PC-3 (cell line): Measurements from ENCODE around the gene EHBP1. TPM values are rescaled to one million over a fixed set of nuclear protein-coding genes. Genes with fewer than 3 reads are reported as not detected.

ENCODE experiments used
- ATAC-seq: fragments of 200-7000 bp; cut with Tn5 transposase; 2 replicates; pipeline ENCODE4 v1.9.1; 2020; ENCODE audit warnings: mild to moderate bottlenecking, moderate library complexity
- BruUV-seq: library from RNA; stranded (reverse); fragments of 400-500 nt; replicated peaks from 2 replicates; lab custom pipeline; 2021; lab: Mats Ljungman, UMichigan
- CTCF ChIA-PET: fragments of 300-600 bp; sonication (Branson Sonifier 250); formaldehyde crosslinking; loops from one replicate; lab custom pipeline; 2022; ENCODE audit warnings: antibody characterized with exemption; lab: Charles Lee
- POLR2A ChIA-PET: fragments of 300-600 bp; sonication (Branson Sonifier 250); formaldehyde crosslinking; loops from one replicate; lab custom pipeline; 2022; ENCODE audit warnings: antibody characterized with exemption; ENCODE audit not compliant: unreplicated experiment; lab: Charles Lee
- DNase-seq: peaks from one replicate; pipeline ENCODE4 v3.0.0-alpha.2; 2015
- H2AFZ ChIP-seq: fragments of 300-600 bp; sonication (generic); 2 replicates; pipeline ENCODE4 v1.6.0; 2016; ENCODE audit warnings: antibody characterized with exemption, low read length
- H3F3A ChIP-seq: fragments of 300-600 bp; sonication (generic); one replicate; pipeline ENCODE4 v1.6.0; 2017; ENCODE audit warnings: antibody characterized with exemption, low read length, control low read depth, mild to moderate bottlenecking; ENCODE audit not compliant: unreplicated experiment
- H3K27ac ChIP-seq: fragments of 300-600 bp; sonication (generic); 2 replicates; pipeline ENCODE4 v1.5.1; 2016; ENCODE audit warnings: mild to moderate bottlenecking, low read length
- H3K27me3 ChIP-seq: fragments of 300-600 bp; sonication (generic); 2 replicates; pipeline ENCODE4 v1.6.1; 2016; ENCODE audit warnings: low read length, mixed read lengths
- H3K36me3 ChIP-seq: fragments of 300-600 bp; sonication (generic); 2 replicates; pipeline ENCODE4 v1.6.1; 2016; ENCODE audit warnings: low read depth, mixed run types, low read length, mixed read lengths
- H3K4me1 ChIP-seq: fragments of 300-600 bp; sonication (generic); 2 replicates; pipeline ENCODE4 v1.5.1; 2016; ENCODE audit warnings: low read length; ENCODE audit not compliant: insufficient read depth
- H3K4me2 ChIP-seq: fragments of 300-600 bp; sonication (generic); 2 replicates; pipeline ENCODE4 v1.6.0; 2016; ENCODE audit warnings: low read length
- H3K4me3 ChIP-seq: fragments of 300-600 bp; sonication (generic); 2 replicates; pipeline ENCODE4 v1.5.1; 2016; ENCODE audit warnings: mild to moderate bottlenecking, low read length, mixed read lengths
- H3K79me2 ChIP-seq: fragments of 300-600 bp; sonication (generic); 2 replicates; pipeline ENCODE4 v1.6.1; 2017; ENCODE audit warnings: low read length, mixed read lengths
- H3K9ac ChIP-seq: fragments of 300-600 bp; sonication (generic); 2 replicates; pipeline ENCODE4 v1.6.0; 2016; ENCODE audit warnings: mild to moderate bottlenecking, low read length
- H3K9me2 ChIP-seq: fragments of 300-600 bp; sonication (generic); replicated peaks from 2 replicates; pipeline ENCODE4 v1.6.1; 2016; ENCODE audit warnings: mixed run types, low read length, mixed read lengths
- H3K9me3 ChIP-seq: fragments of 300-600 bp; sonication (generic); 2 replicates; pipeline ENCODE4 v1.6.1; 2016; ENCODE audit warnings: low read length, mixed read lengths
- H4K20me1 ChIP-seq: fragments of 300-600 bp; sonication (generic); 2 replicates; pipeline ENCODE4 v1.6.1; 2016; ENCODE audit warnings: low read length, mixed read lengths
- CTCF ChIP-seq: fragments of 300-600 bp; sonication (generic); conservative IDR thresholded peaks from 2 replicates; pipeline ENCODE4 v1.5.1; 2017; ENCODE audit warnings: antibody characterized with exemption, low read depth, mild to moderate bottlenecking, low read length
- EZH2 ChIP-seq: fragments of 300-600 bp; sonication (generic); IDR thresholded peaks from one replicate; pipeline ENCODE4 v1.6.1; 2017; ENCODE audit warnings: antibody characterized with exemption, mild to moderate bottlenecking, low read length; ENCODE audit not compliant: unreplicated experiment
- EZH2phosphoT487 ChIP-seq: fragments of 300-600 bp; sonication (generic); IDR thresholded peaks from 2 replicates; pipeline ENCODE4 v1.6.1; 2018; ENCODE audit warnings: mild to moderate bottlenecking, antibody characterized with exemption, low read length, borderline replicate concordance
- intact Hi-C: fragments of 100-400 bp; cut with micrococcal nuclease; formaldehyde crosslinking; loops from 2 replicates; pipeline ENCODE4 v1.9.0; 2023
- total RNA-seq: library from RNA; depleted of rRNA; stranded (reverse); fragments of >200 nt; gene quantifications from 2 replicates; pipeline ENCODE4 v1.2.3, GENCODE V29; 2014

Gene EHBP1
- total RNA-seq, 1 experiment from 2014 or later = 25.7 TPM

DNA sequence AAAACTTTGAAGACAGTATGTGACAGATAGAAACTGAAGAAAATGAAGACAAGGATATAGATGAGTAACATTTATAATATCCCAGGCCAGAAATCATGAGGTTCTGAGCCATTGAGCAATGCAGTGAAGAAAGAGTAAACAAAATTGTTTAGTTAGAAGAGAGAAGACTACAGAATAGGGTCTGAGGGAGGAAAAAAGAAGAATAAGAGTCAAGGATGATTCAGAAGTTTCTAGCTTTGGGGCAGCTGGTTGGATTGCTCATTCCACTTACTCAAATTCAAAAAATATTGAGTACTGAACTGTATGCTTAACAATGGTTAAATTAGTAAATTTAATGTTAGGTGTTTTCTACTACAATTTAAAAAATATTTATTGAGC is 190.1 kb downstream of the EHBP1 start:
- no peak overlapping the region for H2AFZ ChIP-seq
- ATAC-seq = peak; percentile 54
- H4K20me1 ChIP-seq = no peaks in the 10 kb centered on the region
- H3K9me2 ChIP-seq = no peaks in the 10 kb centered on the region
- H3F3A ChIP-seq = peaks cover 4% of the 10 kb centered on the region
- BruUV-seq = no TSS peak
- TF ChIP-seq EZH2phosphoT487 (no peak), CTCF (no peak), EZH2 (no peak)
- no peaks in the 10 kb centered on the region for H3K27me3 ChIP-seq
- CTCF ChIA-PET = no interaction called here
- no peak overlapping the region for H3K9ac ChIP-seq
- DNase-seq = peak; percentile 46
- POLR2A ChIA-PET = no interaction called here
- no peaks in the 10 kb centered on the region for H3K79me2 ChIP-seq
- H3K4me1 ChIP-seq = peaks cover 31% of the 10 kb centered on the region
- no peaks in the 10 kb centered on the region for H3K36me3 ChIP-seq
- H3K9me3 ChIP-seq = no peaks in the 10 kb centered on the region
- intact Hi-C loops = no loop called here
- H3K4me3 ChIP-seq = no peak overlapping the region
- H3K4me2 ChIP-seq = no peak overlapping the region
- H3K27ac ChIP-seq = peak overlapping the region; percentile 25; the same call in 1 of the 2 replicates

DNA sequence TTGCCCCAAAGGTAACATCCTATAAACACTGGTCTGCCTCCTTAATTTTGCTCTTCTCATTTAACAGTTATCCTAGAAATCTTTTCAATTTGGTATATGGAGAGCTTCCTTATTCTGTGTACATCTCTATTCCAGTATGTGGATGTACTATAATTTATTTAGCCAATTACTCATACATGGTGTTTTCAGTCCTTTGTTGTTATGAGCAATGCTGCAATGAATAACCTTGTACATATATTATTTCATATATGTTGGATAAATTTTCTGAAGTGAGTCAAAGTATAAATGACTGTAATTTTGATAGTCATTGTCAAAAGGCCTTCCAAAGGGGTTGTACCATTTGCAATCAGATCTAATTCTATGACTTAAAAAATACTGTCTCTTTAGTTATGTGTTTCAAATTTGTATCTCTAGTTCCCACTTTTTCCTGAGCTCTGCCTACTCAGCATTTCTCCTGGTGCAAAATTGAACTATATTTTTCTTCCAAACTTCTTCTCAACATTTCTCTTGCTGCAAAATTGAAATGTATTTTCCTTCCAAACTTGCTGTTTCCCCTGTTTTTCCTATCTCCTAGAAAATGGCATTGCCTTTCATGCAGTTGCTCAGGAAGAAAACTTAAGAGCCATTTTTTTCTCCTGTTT is 191.8 kb downstream of the EHBP1 start:
- Histone ChIP-seq H3K9me2 (no peaks in the 10 kb centered on the region), H3K27me3 (no peaks in the 10 kb centered on the region), H3K9ac (no peak overlapping the region), H4K20me1 (no peaks in the 10 kb centered on the region), H2AFZ (no peak overlapping the region), H3K79me2 (no peaks in the 10 kb centered on the region), H3K4me3 (no peak overlapping the region), H3K4me1 (peaks cover 31% of the 10 kb centered on the region), H3K4me2 (no peak overlapping the region), H3F3A (peaks cover 4% of the 10 kb centered on the region), H3K36me3 (no peaks in the 10 kb centered on the region), H3K27ac (no peak overlapping the region), H3K9me3 (no peaks in the 10 kb centered on the region)
- DNase-seq (peak; percentile 44), ATAC-seq (peak; percentile 70)
- intact Hi-C loops = no loop called here
- CTCF ChIA-PET = no interaction called here
- BruUV-seq = no TSS peak
- POLR2A ChIA-PET = interaction anchor here (0.7 kb wide), 1 partner anchor 16 kb away, joined by 3 read pairs; no protein-coding TSS in a partner anchor
- TF ChIP-seq EZH2phosphoT487 (no peak), CTCF (no peak), EZH2 (no peak)

- POLR2A ChIA-PET = no interaction called here
- no TSS peak for BruUV-seq
- Histone ChIP-seq H3K4me2 (no peak overlapping the region), H2AFZ (no peak overlapping the region), H3K27me3 (no peaks in the 10 kb centered on the region), H3K4me1 (no peaks in the 10 kb centered on the region), H3K27ac (no peak overlapping the region), H3K79me2 (no peaks in the 10 kb centered on the region), H3F3A (no peaks in the 10 kb centered on the region), H3K4me3 (no peak overlapping the region), H3K36me3 (no peaks in the 10 kb centered on the region), H3K9ac (no peak overlapping the region), H3K9me3 (no peaks in the 10 kb centered on the region), H4K20me1 (no peaks in the 10 kb centered on the region), H3K9me2 (no peaks in the 10 kb centered on the region)
- no peak for TF ChIP-seq EZH2
- no peak for TF ChIP-seq CTCF
- no peak for TF ChIP-seq EZH2phosphoT487
- intact Hi-C loops = no loop called here
- CTCF ChIA-PET = no interaction called here
- ATAC-seq (no peak), DNase-seq (no peak)
Observed at GRCh38 chr2:62904344-62904743, 198.8 kb downstream of the EHBP1 start.
